HT-29 (cell line): ENCODE results near the gene ZNF304. TPM values are rescaled to one million over a fixed set of nuclear protein-coding genes. Genes with fewer than 3 reads are reported as not detected.

ENCODE experiments used
- total RNA-seq: library from RNA; depleted of rRNA; stranded (reverse); fragments of >200 nt; shearing (Covaris generic); gene quantifications from 2 replicates; pipeline ENCODE4 v1.2.3, GENCODE V29; 2014; rRNA removed

Gene ZNF304
- total RNA-seq, 1 experiment from 2014 or later, result not detected

Other genes starting within 250 kb of the ZNF304 start
- gene USP29, start 231.3 kb upstream of the ZNF304 start, total RNA-seq, result not detected in 2 replicates
- gene ZIM3, start 206.1 kb upstream of the ZNF304 start, total RNA-seq, result not detected in 2 replicates
- gene DUXA, start 183.8 kb upstream of the ZNF304 start, total RNA-seq, result not detected in 2 replicates
- 22.1 and 26.6 TPM in 2 replicates for gene ZNF264, start 159.8 kb upstream of the ZNF304 start, total RNA-seq
- gene AURKC, start 120.2 kb upstream of the ZNF304 start, total RNA-seq, result 0.28 and 0.29 TPM in 2 replicates
- 9.3 and 13.5 TPM in 2 replicates for gene ZNF805, start 110.6 kb upstream of the ZNF304 start, total RNA-seq
- 59.1 and 59.9 TPM in 2 replicates for gene ZNF460, start 70.8 kb upstream of the ZNF304 start, total RNA-seq
- gene ZNF543, start 30.8 kb upstream of the ZNF304 start, total RNA-seq, result 5.6 and 6.2 TPM in 2 replicates
- gene TRAPPC2B, start 12.3 kb downstream of the ZNF304 start, total RNA-seq, result 8.0 and 13.8 TPM in 2 replicates
- 1.0 and 3.2 TPM in 2 replicates for gene ZNF547, start 12.3 kb downstream of the ZNF304 start, total RNA-seq
- 10.2 and 12.2 TPM in 2 replicates for gene ZNF548, start 38.6 kb downstream of the ZNF304 start, total RNA-seq
- 4.7 and 7.2 TPM in 2 replicates for gene ZNF17, start 59.9 kb downstream of the ZNF304 start, total RNA-seq
- 22.9 and 27.6 TPM in 2 replicates for gene ZNF749, start 84.1 kb downstream of the ZNF304 start, total RNA-seq
- 0.08 TPM in 1 of 2 replicates, not detected in the other for gene VN1R1, start 105.9 kb downstream of the ZNF304 start, total RNA-seq
- gene ZNF772, start 126.3 kb downstream of the ZNF304 start, total RNA-seq, result 0.28 and 0.31 TPM in 2 replicates
- gene ZNF419, start 136.5 kb downstream of the ZNF304 start, total RNA-seq, result 8.1 and 19.3 TPM in 2 replicates
- 5.3 and 5.5 TPM in 2 replicates for gene ZNF773, start 148.7 kb downstream of the ZNF304 start, total RNA-seq
- not detected in 2 replicates for gene ZNF549, start 176.1 kb downstream of the ZNF304 start, total RNA-seq
- gene ZNF550, start 208.6 kb downstream of the ZNF304 start, total RNA-seq, result 1.1 and 6.1 TPM in 2 replicates
- 2.5 and 3.1 TPM in 2 replicates for gene ZNF416, start 227.6 kb downstream of the ZNF304 start, total RNA-seq
- gene ZIK1, start 232.9 kb downstream of the ZNF304 start, total RNA-seq, result 0.23 TPM in 1 of 2 replicates, not detected in the other
- 2.7 and 5.7 TPM in 2 replicates for gene ZNF530, start 248.6 kb downstream of the ZNF304 start, total RNA-seq